ENCODE measurements around the gene LMX1A. TPM values are rescaled to one million over a fixed set of nuclear protein-coding genes. Genes with fewer than 3 reads are reported as not detected.

Gene LMX1A
- total RNA-seq, 4 donors from 2014 or later = 0.18 to 0.67 (median 0.38) TPM; not detected in 1

DNA sequence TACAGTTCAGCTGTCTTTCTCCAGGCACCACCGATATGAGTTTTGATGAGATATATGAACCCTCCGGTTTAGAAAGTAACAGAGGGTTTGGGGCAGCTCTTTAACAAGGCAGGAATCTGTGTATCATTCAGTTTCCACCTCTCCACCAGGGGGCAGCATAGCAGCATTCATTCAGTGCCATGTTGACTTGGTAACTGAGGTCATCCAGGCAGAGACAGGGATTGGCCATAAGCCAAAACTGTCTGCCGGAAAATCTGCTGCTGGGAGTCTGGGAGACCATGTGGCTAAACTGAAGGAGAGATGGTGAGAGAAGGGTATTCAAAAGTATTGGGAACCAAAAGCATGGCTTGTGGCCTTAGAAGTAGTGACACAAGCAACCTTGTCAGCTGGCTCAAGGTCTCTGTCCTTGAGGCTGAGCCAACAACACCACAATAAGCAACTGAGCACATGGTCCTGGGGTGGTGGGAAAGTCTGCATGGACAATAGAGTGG lies 98.5 kb downstream of the LMX1A start:
- H3K9me3 ChIP-seq = no peaks in the 10 kb centered on the region
- no peak overlapping the region for H3K4me3 ChIP-seq
- TF ChIP-seq, protein P1, sequence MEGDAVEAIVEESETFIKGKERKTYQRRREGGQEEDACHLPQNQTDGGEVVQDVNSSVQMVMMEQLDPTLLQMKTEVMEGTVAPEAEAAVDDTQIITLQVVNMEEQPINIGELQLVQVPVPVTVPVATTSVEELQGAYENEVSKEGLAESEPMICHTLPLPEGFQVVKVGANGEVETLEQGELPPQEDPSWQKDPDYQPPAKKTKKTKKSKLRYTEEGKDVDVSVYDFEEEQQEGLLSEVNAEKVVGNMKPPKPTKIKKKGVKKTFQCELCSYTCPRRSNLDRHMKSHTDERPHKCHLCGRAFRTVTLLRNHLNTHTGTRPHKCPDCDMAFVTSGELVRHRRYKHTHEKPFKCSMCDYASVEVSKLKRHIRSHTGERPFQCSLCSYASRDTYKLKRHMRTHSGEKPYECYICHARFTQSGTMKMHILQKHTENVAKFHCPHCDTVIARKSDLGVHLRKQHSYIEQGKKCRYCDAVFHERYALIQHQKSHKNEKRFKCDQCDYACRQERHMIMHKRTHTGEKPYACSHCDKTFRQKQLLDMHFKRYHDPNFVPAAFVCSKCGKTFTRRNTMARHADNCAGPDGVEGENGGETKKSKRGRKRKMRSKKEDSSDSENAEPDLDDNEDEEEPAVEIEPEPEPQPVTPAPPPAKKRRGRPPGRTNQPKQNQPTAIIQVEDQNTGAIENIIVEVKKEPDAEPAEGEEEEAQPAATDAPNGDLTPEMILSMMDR (IDR thresholded peaks at IDR 0.05) = peak; percentile 19 to 82 (median 70)
- no peak for TF ChIP-seq POLR2A (IDR thresholded peaks at IDR 0.05)
- intact Hi-C loops (cut with DNase I) = loop anchor here (5.0 kb wide), 1 partner anchor 109 kb away; no protein-coding TSS in a partner anchor
- DNase-seq = no peak
- H3K4me1 ChIP-seq = peaks cover 0 to 4% (median 0%) of the 10 kb centered on the region in 3 donors
- H3K36me3 ChIP-seq = no peaks in the 10 kb centered on the region
- H3K27ac ChIP-seq = no peak overlapping the region
- 26 to 40% methylated on average over 3 of the region's 3 CpGs for WGBS, 2 donors
- H3K27me3 ChIP-seq = peaks cover 0 to 26% (median 0%) of the 10 kb centered on the region in 4 donors

DNA sequence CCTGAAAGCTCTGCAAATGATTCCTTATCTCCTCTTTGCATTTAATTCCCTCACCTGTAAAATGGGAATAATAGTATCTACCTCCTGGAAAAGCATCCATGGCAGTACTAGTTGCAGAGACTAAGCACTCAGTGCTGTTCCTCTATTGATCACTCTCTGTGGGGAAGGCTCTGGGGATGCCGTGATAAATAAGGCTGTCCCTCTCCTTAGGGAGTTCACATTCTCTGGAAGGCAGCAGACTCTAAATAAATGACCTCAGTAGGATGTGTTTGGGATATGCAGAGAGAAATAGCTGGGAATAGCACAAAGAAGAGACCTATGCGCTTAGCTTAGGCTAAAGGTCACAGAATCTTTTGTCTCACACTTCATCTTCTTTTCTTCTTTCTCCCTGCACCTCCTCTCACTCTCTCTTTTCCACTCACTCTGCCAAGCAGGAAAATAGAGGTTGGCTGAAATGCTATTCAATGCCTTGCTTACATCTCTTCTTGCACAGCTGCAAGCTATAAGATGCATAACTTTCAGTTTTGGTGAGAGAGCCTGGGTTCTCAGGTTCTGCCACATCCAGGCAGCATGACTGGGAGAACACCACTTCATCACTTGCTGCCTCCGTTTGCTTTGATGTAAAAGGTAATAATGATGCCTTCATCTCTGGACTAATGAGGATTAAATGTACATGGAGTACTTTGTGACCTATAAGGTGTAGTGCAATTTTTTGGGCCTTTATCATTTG lies 101.5 kb downstream of the LMX1A start:
- 52 to 65% methylated on average over 3 of the region's 3 CpGs for WGBS, 2 donors
- intact Hi-C loops (cut with DNase I) = loop anchor here (5.0 kb wide), 1 partner anchor 112 kb away; no protein-coding TSS in a partner anchor
- Histone ChIP-seq H3K36me3 (no peaks in the 10 kb centered on the region), H3K9me3 (no peaks in the 10 kb centered on the region), H3K27ac (no peak overlapping the region), H3K4me3 (no peak overlapping the region), H3K4me1 (peaks cover 0 to 3% (median 0%) of the 10 kb centered on the region in 3 donors), H3K27me3 (peaks cover 0 to 27% (median 0%) of the 10 kb centered on the region in 4 donors)
- no peak for DNase-seq
- TF ChIP-seq POLR2A (IDR thresholded peaks at IDR 0.05) = no peak
- TF ChIP-seq, protein P1 (IDR thresholded peaks at IDR 0.05) = no peak

DNA sequence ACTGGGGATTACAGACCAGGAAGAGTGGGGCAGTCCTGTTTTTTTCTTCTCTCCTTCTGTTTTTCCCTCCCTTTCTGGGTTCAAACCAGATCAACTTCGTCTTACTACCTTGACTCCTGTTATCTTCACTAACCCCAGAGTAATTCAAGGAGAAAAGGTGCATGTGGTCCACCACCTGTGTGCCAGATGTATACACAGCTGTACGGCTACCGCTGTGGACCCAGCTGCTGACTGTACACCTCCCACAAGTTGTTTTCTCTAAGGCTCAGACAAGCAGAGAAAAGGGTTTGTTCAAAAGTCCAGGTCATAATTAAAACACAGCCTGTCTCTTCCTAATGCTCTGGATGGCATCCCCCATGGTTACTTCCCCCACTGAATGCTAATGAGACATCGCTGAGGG lies 102.1 kb downstream of the LMX1A start:
- TF ChIP-seq POLR2A (IDR thresholded peaks at IDR 0.05) = no peak
- TF ChIP-seq, protein P1 (IDR thresholded peaks at IDR 0.05) = no peak
- H3K9me3 ChIP-seq = no peaks in the 10 kb centered on the region
- H3K4me1 ChIP-seq = no peaks in the 10 kb centered on the region
- H3K36me3 ChIP-seq = no peaks in the 10 kb centered on the region
- no peak for DNase-seq
- H3K27me3 ChIP-seq = peaks cover 0 to 28% (median 0%) of the 10 kb centered on the region in 4 donors
- intact Hi-C loops (cut with DNase I) = no loop called here
- 69 to 75% methylated on average over 4 of the region's 4 CpGs for WGBS, 2 donors
- no peak overlapping the region for H3K4me3 ChIP-seq
- H3K27ac ChIP-seq = no peak overlapping the region

DNA sequence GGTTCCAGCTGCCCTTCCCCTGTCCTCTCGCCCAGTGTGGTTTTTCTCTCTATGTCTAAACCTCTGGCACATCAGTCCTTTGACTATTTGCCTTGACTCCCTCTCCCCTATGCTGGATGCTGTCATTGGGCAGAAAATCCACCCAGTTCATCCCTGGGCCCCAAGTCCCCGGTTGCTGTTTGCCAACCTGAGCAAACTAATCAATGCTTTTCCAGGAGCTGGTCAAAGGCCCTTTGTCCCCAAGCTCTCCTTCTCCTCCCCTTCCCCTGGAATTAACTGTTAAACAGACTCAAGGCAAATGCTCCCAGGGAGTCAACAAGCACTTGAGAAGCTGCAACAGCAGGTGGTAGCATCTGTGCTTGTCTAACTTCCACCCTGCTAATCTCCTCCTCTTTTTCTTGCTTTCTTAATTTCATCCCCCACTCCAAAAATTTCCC lies 102.7 kb downstream of the LMX1A start:
- peaks cover 0 to 32% (median 0%) of the 10 kb centered on the region in 4 donors for H3K27me3 ChIP-seq
- no peaks in the 10 kb centered on the region for H3K36me3 ChIP-seq
- no peaks in the 10 kb centered on the region for H3K9me3 ChIP-seq
- no peaks in the 10 kb centered on the region for H3K4me1 ChIP-seq
- intact Hi-C loops (cut with DNase I) = no loop called here
- 56 to 78% methylated on average over 2 of the region's 2 CpGs for WGBS, 2 donors
- no peak overlapping the region for H3K4me3 ChIP-seq
- no peak for TF ChIP-seq POLR2A (IDR thresholded peaks at IDR 0.05)
- TF ChIP-seq, protein P1 (IDR thresholded peaks at IDR 0.05) = no peak
- no peak overlapping the region for H3K27ac ChIP-seq
- no peak for DNase-seq

DNA sequence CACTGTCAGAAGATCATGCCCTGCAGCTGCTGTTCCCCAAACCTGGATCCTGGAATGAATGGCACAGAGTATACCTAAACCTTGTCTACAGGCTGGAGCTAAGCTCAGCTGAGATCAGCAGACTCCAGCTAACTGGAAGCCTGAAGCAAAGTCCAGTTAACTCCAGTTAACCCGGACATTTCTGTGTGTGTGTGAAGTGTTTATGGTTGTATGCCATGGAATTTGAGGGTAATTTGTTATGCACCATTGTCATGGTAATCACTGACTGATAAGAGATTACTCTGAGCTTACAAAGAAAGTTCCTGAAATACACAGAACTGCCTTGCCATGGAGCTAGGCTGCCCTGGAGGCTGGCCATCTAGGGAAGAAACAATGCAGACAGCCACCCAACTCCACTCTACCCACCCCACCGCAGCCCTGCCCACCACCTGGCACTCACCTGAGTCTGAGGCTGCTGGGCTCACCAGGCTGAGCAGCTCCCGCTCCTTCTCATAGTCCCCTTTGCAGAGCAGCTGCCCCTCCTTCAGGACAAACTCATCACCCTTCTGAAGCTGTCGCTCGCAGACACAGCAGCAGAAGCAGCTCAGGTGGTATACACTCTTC lies 107.4 kb downstream of the LMX1A start:
- 65 to 81% methylated on average over 2 to 3 of the region's 5 CpGs for WGBS, 2 donors
- Histone ChIP-seq H3K4me1 (no peaks in the 10 kb centered on the region), H3K27me3 (peaks cover 0 to 29% (median 0%) of the 10 kb centered on the region in 4 donors), H3K36me3 (no peaks in the 10 kb centered on the region), H3K4me3 (no peak overlapping the region), H3K27ac (no peak overlapping the region), H3K9me3 (no peaks in the 10 kb centered on the region)
- TF ChIP-seq, protein P1 (IDR thresholded peaks at IDR 0.05) = no peak
- TF ChIP-seq POLR2A (IDR thresholded peaks at IDR 0.05) = no peak
- no peak for DNase-seq
- intact Hi-C loops (cut with DNase I) = no loop called here

Data from esophagus squamous epithelium (tissue), 5 donors.